ENCODE data around the gene ACSL3.

ACSL3 gene

DNA sequence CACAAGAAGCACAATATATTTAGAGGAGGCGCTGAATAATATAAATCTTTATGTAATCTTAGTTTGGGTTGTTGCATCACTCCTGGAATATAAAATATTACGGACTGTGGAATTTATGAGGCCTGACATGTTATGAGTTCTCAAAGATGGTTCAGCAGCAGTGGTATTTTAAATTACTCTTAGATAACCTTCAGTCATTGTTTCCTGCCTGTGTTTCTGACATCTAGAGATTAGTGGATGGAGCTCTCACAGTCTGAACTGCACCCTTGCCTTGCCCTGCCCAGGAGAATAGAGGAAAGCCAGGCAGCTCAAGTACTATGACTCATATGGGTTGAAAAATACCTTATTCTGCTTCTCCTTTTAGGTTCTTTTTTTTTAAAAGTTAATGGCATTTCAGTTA lies 70.0 kb downstream of the ACSL3 start:
- no peak overlapping the region for H3K4me3 ChIP-seq (replicated peaks; ENCODE audit: low read depth, low read length)
- DNase-seq (ENCODE audit: low read depth) = peak; percentile 52
- TF ChIP-seq, protein P1, sequence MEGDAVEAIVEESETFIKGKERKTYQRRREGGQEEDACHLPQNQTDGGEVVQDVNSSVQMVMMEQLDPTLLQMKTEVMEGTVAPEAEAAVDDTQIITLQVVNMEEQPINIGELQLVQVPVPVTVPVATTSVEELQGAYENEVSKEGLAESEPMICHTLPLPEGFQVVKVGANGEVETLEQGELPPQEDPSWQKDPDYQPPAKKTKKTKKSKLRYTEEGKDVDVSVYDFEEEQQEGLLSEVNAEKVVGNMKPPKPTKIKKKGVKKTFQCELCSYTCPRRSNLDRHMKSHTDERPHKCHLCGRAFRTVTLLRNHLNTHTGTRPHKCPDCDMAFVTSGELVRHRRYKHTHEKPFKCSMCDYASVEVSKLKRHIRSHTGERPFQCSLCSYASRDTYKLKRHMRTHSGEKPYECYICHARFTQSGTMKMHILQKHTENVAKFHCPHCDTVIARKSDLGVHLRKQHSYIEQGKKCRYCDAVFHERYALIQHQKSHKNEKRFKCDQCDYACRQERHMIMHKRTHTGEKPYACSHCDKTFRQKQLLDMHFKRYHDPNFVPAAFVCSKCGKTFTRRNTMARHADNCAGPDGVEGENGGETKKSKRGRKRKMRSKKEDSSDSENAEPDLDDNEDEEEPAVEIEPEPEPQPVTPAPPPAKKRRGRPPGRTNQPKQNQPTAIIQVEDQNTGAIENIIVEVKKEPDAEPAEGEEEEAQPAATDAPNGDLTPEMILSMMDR (IDR thresholded peaks at IDR 0.05; ENCODE audit: low read length, missing control alignments) = no peak

DNA sequence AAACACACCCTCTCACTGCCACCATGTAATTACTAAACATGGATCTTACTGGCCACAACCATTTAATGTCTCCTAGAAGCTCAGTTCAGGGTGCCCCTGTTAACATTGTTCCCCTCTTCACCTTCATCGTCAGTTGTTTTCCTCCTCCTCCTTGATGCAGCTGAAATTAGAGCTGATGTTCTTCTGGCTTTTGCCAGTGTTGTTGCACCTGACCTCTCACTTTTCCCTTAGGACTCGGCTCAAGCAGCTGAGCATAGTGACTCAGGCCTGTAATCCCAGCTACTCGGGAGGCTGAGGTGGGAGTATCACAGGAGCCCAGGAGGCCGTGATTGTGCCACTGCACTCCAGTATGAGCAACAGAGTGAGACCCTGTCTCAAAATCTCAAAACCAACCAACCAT lies 70.8 kb downstream of the ACSL3 start:
- TF ChIP-seq, protein P1 (IDR thresholded peaks at IDR 0.05; ENCODE audit: low read length, missing control alignments) = no peak
- DNase-seq (ENCODE audit: low read depth) = no peak
- no peak overlapping the region for H3K4me3 ChIP-seq (replicated peaks; ENCODE audit: low read depth, low read length)

DNA sequence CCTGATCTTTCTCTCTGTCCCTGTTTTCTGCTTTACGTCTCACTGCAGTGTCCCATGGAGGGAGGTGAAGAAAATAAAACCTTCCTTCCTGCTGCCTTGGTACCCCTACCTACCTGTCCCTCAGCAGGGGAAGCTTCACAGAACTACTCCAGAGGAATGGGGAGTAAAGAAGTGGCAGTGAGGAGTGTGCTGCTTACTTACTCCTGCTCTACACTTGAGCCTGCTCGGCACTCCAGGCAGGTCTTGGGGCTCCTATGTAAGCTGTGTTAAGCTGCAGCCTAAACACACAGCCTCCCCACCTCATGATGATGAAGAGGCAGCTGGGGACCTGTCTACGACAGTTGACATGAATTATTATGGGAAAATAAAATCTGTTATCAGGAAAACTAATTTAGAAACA lies 72.6 kb downstream of the ACSL3 start:
- H3K4me3 ChIP-seq (replicated peaks; ENCODE audit: low read depth, low read length) = no peak overlapping the region
- no peak for DNase-seq (ENCODE audit: low read depth)
- TF ChIP-seq, protein P1 (IDR thresholded peaks at IDR 0.05; ENCODE audit: low read length, missing control alignments) = no peak

DNA sequence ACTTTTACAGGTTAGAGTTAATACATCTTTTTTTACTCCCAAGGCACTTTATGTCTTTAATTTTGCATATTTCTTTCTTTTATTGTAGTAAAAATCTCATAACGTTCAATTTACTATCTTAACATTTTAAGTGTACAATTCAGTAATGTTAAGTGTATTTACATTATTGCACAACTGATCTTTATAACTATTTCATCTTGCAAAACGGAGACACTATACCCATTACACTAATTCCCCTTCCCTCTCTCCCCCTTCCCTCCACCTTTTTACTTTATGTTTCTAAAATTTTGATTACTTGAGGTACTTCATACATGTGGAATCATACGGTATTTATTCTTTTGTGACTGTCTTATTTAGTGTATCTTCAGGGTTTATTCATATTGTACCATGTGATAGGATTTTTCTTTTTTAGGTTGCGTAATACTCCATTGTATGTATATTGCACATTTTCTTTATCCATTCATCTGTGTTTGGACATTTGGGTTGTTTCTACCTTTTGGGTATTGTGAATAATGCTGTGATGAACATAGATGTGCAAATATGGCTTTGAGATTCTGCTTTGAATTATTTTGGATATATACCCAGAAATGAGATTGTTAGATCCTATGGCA lies 75.0 kb downstream of the ACSL3 start:
- TF ChIP-seq, protein P1 (IDR thresholded peaks at IDR 0.05; ENCODE audit: low read length, missing control alignments) = no peak
- no peak for DNase-seq (ENCODE audit: low read depth)
- no peak overlapping the region for H3K4me3 ChIP-seq (replicated peaks; ENCODE audit: low read depth, low read length)

DNA sequence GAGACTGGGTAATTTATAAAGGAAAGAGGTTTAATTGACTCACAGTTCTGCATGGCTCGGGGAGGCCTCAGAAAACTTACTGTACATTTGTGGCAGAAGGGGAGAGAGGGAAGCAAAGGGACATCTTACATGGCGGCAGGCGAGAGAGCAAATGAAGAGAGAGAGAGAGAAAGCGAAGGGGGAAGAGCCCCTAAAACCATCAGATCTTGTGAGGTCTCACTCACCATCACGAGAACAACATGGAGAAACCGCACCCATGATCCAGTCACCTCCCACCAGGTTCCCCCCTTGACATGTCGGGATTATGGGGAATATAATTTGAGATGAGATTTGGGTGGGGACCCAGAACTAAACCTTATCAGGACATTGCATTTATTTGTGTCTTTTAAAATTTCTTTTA lies 75.9 kb downstream of the ACSL3 start:
- no peak for DNase-seq (ENCODE audit: low read depth)
- no peak overlapping the region for H3K4me3 ChIP-seq (replicated peaks; ENCODE audit: low read depth, low read length)
- TF ChIP-seq, protein P1 (IDR thresholded peaks at IDR 0.05; ENCODE audit: low read length, missing control alignments) = no peak

DNA sequence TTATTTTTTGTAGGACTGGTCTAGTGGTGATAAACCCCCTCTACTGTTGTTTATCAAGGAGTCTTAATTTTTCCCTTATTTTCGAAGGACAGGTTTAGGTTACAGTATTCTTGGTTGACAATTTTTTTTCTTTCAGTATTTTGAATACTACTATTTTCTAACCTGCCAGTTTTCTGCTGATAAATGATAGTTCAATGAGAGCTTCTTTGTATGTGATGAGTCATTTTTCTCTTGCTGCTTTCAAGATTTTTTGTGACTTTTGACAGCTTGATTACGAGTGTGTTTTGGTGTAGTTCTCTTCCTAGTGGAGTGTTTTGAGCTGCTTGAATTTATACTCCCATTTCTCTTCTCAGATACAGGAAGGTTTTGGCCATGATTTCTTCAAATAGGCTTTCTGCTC lies 77.5 kb downstream of the ACSL3 start:
- H3K4me3 ChIP-seq (replicated peaks; ENCODE audit: low read depth, low read length) = no peak overlapping the region
- no peak for DNase-seq (ENCODE audit: low read depth)
- TF ChIP-seq, protein P1 (IDR thresholded peaks at IDR 0.05; ENCODE audit: low read length, missing control alignments) = no peak

DNA sequence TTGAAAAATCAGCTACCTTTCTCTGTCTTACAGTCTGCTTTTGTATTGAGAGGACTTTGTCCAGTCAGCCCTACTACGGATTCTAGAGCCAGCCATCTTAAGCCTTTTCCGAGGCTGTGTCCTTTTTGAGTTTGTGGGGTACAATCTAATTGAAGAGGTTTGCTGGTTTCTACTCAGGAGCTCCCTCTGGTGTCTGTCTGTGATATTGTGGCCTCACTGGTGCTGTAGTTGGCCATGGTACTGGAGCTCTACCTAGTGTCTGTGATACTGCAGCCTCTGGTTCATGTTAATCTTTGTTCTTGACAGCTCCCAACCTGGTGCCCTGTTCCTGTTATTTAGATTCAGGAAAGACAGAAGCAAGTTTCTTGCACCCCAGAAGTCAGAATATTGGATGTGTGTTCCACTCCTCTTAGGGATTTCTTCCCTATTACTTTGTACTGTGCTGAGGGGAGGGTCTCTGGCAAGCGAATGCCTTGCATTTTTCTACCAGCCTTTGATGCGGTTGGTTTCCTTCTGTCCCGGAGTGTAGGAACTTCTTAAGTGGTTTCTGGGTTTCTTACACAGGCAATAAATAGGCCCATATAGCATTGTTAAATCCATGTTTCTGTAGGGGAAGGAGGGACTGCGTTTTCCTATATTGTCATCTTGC lies 78.5 kb downstream of the ACSL3 start:
- peak; percentile 74 for DNase-seq (ENCODE audit: low read depth)
- TF ChIP-seq, protein P1 (IDR thresholded peaks at IDR 0.05; ENCODE audit: low read length, missing control alignments) = peak; percentile 90
- H3K4me3 ChIP-seq (replicated peaks; ENCODE audit: low read depth, low read length) = no peak overlapping the region

Data from fibroblast of pulmonary artery (primary cell).